Mucosa of descending colon (tissue), 3 donors: ENCODE measurements around the gene LEUTX. TPM values are rescaled to one million over a fixed set of nuclear protein-coding genes. Genes with fewer than 3 reads are reported as not detected.
"Not testable (repeated sequence)": the region's sequence is repeated elsewhere in the genome, so short reads cannot be mapped to it uniquely, and the experiment has no call there.

Source experiments
- ATAC-seq: fragments of 200-7000 bp; cut with Tn5 transposase; one replicate; pipeline ENCODE4 v1.9.1; 2020; ENCODE audit warnings: mild to moderate bottlenecking, moderate library complexity
- DNase-seq, 3 donors: peaks; one replicate each; pipeline ENCODE4 v3.0.0-alpha.2; 2020
- H3K36me3 ChIP-seq: fragments of 200-600 bp; one replicate; pipeline ENCODE4 v1.8.0; 2021; ENCODE audit warnings: low read depth, mild to moderate bottlenecking
- H3K4me1 ChIP-seq: fragments of 200-600 bp; one replicate; pipeline ENCODE4 v1.8.0; 2021; ENCODE audit warnings: low read depth, mild to moderate bottlenecking
- H3K4me3 ChIP-seq: fragments of 200-600 bp; one replicate; pipeline ENCODE4 v1.8.0; 2021; ENCODE audit warnings: mild to moderate bottlenecking
- H3K9me3 ChIP-seq: fragments of 200-600 bp; one replicate; pipeline ENCODE4 v1.8.0; 2021; ENCODE audit warnings: mild to moderate bottlenecking
- CTCF ChIP-seq: fragments of 200-600 bp; IDR thresholded peaks from one replicate; pipeline ENCODE4 v1.8.0; 2022; ENCODE audit warnings: antibody characterized with exemption, mild to moderate bottlenecking
- intact Hi-C, 2 donors: fragments of 100-400 bp; cut with DNase I in 1 of 2; cut with micrococcal nuclease in 1 of 2; formaldehyde crosslinking; loops; one replicate each; pipeline versions ENCODE4 v1.11.0 to v1.11.1; 2022; cut with DNase I, micrococcal nuclease
- total RNA-seq, 3 donors: library from RNA; stranded (reverse); fragmentation: NEBNext Ultra II Directional in 2 of 3; extraction: Animal tissue kit (Norgen Biotek cat#: 25700) in 2 of 3; gene quantifications; one replicate each; pipeline versions ENCODE4 v1.2.1 to v1.2.4, GENCODE V29; 2021 to 2023
- donor health status: DM: no; HTN: no; CAD: no; lungs with moderate emphysema.
- donor health status: DM: no; HTN: no; CAD: no.
- donor health status: DM: no; HTN: yes; CAD: no.

Gene LEUTX
- total RNA-seq, 3 donors from 2014 or later: not detected

GRCh38 chr19:39805104-39805503 lies 26.4 kb downstream of the LEUTX start:
- no peak for TF ChIP-seq CTCF
- no peaks in the 10 kb centered on the region for H3K9me3 ChIP-seq
- no peaks in the 10 kb centered on the region for H3K4me1 ChIP-seq
- no peak overlapping the region for H3K4me3 ChIP-seq
- ATAC-seq: no peak
- DNase-seq: no peak
- intact Hi-C loops: no loop called here
- H3K36me3 ChIP-seq: no peaks in the 10 kb centered on the region

GRCh38 chr19:39807846-39808364 lies 29.3 kb downstream of the LEUTX start:
- Histone ChIP-seq H3K9me3 (no peaks in the 10 kb centered on the region), H3K4me1 (no peaks in the 10 kb centered on the region), H3K36me3 (no peaks in the 10 kb centered on the region), H3K4me3 (no peak overlapping the region)
- TF ChIP-seq CTCF: no peak
- ATAC-seq (no peak), DNase-seq (no peak)
- intact Hi-C loops: no loop called here

- H3K9me3 ChIP-seq, ATAC-seq, DNase-seq, H3K4me1 ChIP-seq, H3K4me3 ChIP-seq, intact Hi-C loops, H3K36me3 ChIP-seq: not testable (repeated sequence)
These were observed 30.0 kb downstream of the LEUTX start for GRCh38 chr19:39808688-39809087.

GRCh38 chr19:39809368-39809767 lies 30.7 kb downstream of the LEUTX start:
- intact Hi-C loops: no loop called here
- ATAC-seq: no peak
- TF ChIP-seq CTCF: no peak

GRCh38 chr19:39810424-39810823 lies 31.8 kb downstream of the LEUTX start:
- no peak for DNase-seq
- Histone ChIP-seq H3K4me1 (no peaks in the 10 kb centered on the region), H3K36me3 (no peaks in the 10 kb centered on the region), H3K9me3 (no peaks in the 10 kb centered on the region), H3K4me3 (no peak overlapping the region)
- ATAC-seq: no peak
- no peak for TF ChIP-seq CTCF
- intact Hi-C loops: no loop called here

More at GRCh38 chr19:39809368-39809767, 30.7 kb downstream of the LEUTX start:
- Histone ChIP-seq H3K4me1 (no peaks in the 10 kb centered on the region), H3K4me3 (no peak overlapping the region), H3K9me3 (no peaks in the 10 kb centered on the region), H3K36me3 (no peaks in the 10 kb centered on the region)
- no peak for DNase-seq

- intact Hi-C loops: no loop called here
- no peak overlapping the region for H3K4me3 ChIP-seq
- no peak for TF ChIP-seq CTCF
- H3K36me3 ChIP-seq: no peaks in the 10 kb centered on the region
- DNase-seq (no peak), ATAC-seq (no peak)
- H3K9me3 ChIP-seq: no peaks in the 10 kb centered on the region
- H3K4me1 ChIP-seq: no peaks in the 10 kb centered on the region
These were observed 32.4 kb downstream of the LEUTX start for GRCh38 chr19:39811064-39811463.
